Activated CD8-positive, alpha-beta memory T cell treated with anti-CD3 and anti-CD28 coated beads, Interleukin-2, amount 50 U/mL, for 24 hours (primary cell): Measurements from ENCODE around the gene CENPE.

Source experiments
- DNase-seq: peaks from one replicate; pipeline ENCODE4 v3.0.0-alpha.2; 2020; ENCODE audit errors: extremely low read depth

Gene CENPE

GRCh38 chr4:103075435-103075893 lies 122.7 kb downstream of the CENPE start:
- no peak for DNase-seq

GRCh38 chr4:103074744-103075434 lies 123.3 kb downstream of the CENPE start:
- DNase-seq = no peak

- DNase-seq = no peak
Observed at GRCh38 chr4:103073792-103074438, 124.2 kb downstream of the CENPE start.

GRCh38 chr4:103067841-103068547 lies 130.1 kb downstream of the CENPE start:
- no peak for DNase-seq

GRCh38 chr4:103060453-103061148 lies 137.5 kb downstream of the CENPE start:
- DNase-seq = no peak
